HCEC 1CT (cell line): ENCODE measurements around the gene NBPF3.
"Not testable (repeated sequence)": the region's sequence is repeated elsewhere in the genome, so short reads cannot be mapped to it uniquely, and the experiment has no call there.

Experiments
- DNase-seq: peaks from one replicate; pipeline ENCODE4 v3.0.0-alpha.2; 2017

NBPF3 gene

GRCh38 chr1:21439721-21440629 lies at the start of gene NBPF3:
Gene NBPF3, plus strand, starts transcription at chr1:21440137. Its CDS starts 4,950 bp downstream, at chr1:21445087.
- DNase-seq, result peak; percentile 85

- no peak for DNase-seq
Observed at GRCh38 chr1:21391497-21391896, 48.4 kb upstream of the NBPF3 start.

GRCh38 chr1:21392587-21393263 lies 47.2 kb upstream of the NBPF3 start:
- DNase-seq, result no peak

GRCh38 chr1:21396516-21396915 lies 43.4 kb upstream of the NBPF3 start:
- no peak for DNase-seq

GRCh38 chr1:21397813-21398188 lies 42.1 kb upstream of the NBPF3 start:
- DNase-seq, result no peak

- DNase-seq, result not testable (repeated sequence)
Observed at GRCh38 chr1:21401726-21402346, 38.1 kb upstream of the NBPF3 start.

- DNase-seq, result no peak
Observed at GRCh38 chr1:21406659-21407058, 33.3 kb upstream of the NBPF3 start.

GRCh38 chr1:21409897-21410296 lies 30.0 kb upstream of the NBPF3 start:
- DNase-seq, result not testable (repeated sequence)

- no peak for DNase-seq
Observed at GRCh38 chr1:21414015-21414414, 25.9 kb upstream of the NBPF3 start.

GRCh38 chr1:21420378-21420777 lies 19.6 kb upstream of the NBPF3 start:
- DNase-seq, result not testable (repeated sequence)

- DNase-seq, result not testable (repeated sequence)
Observed at GRCh38 chr1:21421307-21421706, 18.6 kb upstream of the NBPF3 start.

GRCh38 chr1:21427798-21428480 lies 12.0 kb upstream of the NBPF3 start:
- DNase-seq, result not testable (repeated sequence)

GRCh38 chr1:21428481-21429073 lies 11.4 kb upstream of the NBPF3 start:
- not testable (repeated sequence) for DNase-seq

GRCh38 chr1:21429210-21429609 lies 10.7 kb upstream of the NBPF3 start:
- not testable (repeated sequence) for DNase-seq

- DNase-seq, result not testable (repeated sequence)
Observed at GRCh38 chr1:21430875-21431274, 9.1 kb upstream of the NBPF3 start.

- no peak for DNase-seq
Observed at GRCh38 chr1:21434394-21434793, 5.5 kb upstream of the NBPF3 start.

- no peak for DNase-seq
Observed at GRCh38 chr1:21435646-21436487, 4.1 kb upstream of the NBPF3 start.

GRCh38 chr1:21436488-21437340 lies 3.2 kb upstream of the NBPF3 start:
- DNase-seq, result no peak

GRCh38 chr1:21437341-21437640 lies 2.6 kb upstream of the NBPF3 start:
- DNase-seq, result no peak

- not testable (repeated sequence) for DNase-seq
Observed at GRCh38 chr1:21438646-21439312, 1.2 kb upstream of the NBPF3 start.
